SU-DHL-6 (cell line): ENCODE data around the gene PDIA2.

ENCODE experiments used
- EZH2phosphoT487 ChIP-seq: fragments of 200-600 bp; sonication (generic), shearing (Covaris generic); conservative IDR thresholded peaks from 2 replicates; pipeline ENCODE4 v1.6.1; 2018; ENCODE audit warnings: mild to moderate bottlenecking, antibody characterized with exemption, low read length, moderate library complexity, mixed read lengths
- TF ChIP-seq, protein P1 (sequence below): fragments of 200-600 bp; sonication (generic); IDR thresholded peaks from one replicate; pipeline ENCODE4 v1.5.1; 2017; ENCODE audit warnings: antibody characterized with exemption, mild to moderate bottlenecking, low read length, moderate library complexity; ENCODE audit not compliant: insufficient read depth, poor library complexity, severe bottlenecking

GRCh38 chr16:242281-242680 lies 40.7 kb upstream of the PDIA2 start:
- TF ChIP-seq, protein P1, sequence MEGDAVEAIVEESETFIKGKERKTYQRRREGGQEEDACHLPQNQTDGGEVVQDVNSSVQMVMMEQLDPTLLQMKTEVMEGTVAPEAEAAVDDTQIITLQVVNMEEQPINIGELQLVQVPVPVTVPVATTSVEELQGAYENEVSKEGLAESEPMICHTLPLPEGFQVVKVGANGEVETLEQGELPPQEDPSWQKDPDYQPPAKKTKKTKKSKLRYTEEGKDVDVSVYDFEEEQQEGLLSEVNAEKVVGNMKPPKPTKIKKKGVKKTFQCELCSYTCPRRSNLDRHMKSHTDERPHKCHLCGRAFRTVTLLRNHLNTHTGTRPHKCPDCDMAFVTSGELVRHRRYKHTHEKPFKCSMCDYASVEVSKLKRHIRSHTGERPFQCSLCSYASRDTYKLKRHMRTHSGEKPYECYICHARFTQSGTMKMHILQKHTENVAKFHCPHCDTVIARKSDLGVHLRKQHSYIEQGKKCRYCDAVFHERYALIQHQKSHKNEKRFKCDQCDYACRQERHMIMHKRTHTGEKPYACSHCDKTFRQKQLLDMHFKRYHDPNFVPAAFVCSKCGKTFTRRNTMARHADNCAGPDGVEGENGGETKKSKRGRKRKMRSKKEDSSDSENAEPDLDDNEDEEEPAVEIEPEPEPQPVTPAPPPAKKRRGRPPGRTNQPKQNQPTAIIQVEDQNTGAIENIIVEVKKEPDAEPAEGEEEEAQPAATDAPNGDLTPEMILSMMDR: no peak
- TF ChIP-seq EZH2phosphoT487: no peak
